Measurements from ENCODE around the gene DACT1.

Gene DACT1

GRCh38 chr14:58637040-58637390, 747 bp upstream of the DACT1 start:
- peak; percentile 6 for DNase-seq (ENCODE audit: low spot score)

- peak; percentile 17 for DNase-seq (ENCODE audit: low spot score)
These were observed 752 bp downstream of the DACT1 start for GRCh38 chr14:58638231-58639197.

- no peak for DNase-seq (ENCODE audit: low spot score)
These were observed 1.4 kb downstream of the DACT1 start for GRCh38 chr14:58639198-58639565.

GRCh38 chr14:58639842-58640484, 2.2 kb downstream of the DACT1 start:
- no peak for DNase-seq (ENCODE audit: low spot score)

- DNase-seq (ENCODE audit: low spot score): no peak
These were observed 3.2 kb downstream of the DACT1 start for GRCh38 chr14:58640959-58641358.

- no peak for DNase-seq (ENCODE audit: low spot score)
These were observed 3.7 kb downstream of the DACT1 start for GRCh38 chr14:58641509-58641908.

GRCh38 chr14:58643366-58643765, 5.6 kb downstream of the DACT1 start:
- DNase-seq (ENCODE audit: low spot score): no peak

- DNase-seq (ENCODE audit: low spot score): no peak
These were observed 7.9 kb downstream of the DACT1 start for GRCh38 chr14:58645641-58646040.

DNA sequence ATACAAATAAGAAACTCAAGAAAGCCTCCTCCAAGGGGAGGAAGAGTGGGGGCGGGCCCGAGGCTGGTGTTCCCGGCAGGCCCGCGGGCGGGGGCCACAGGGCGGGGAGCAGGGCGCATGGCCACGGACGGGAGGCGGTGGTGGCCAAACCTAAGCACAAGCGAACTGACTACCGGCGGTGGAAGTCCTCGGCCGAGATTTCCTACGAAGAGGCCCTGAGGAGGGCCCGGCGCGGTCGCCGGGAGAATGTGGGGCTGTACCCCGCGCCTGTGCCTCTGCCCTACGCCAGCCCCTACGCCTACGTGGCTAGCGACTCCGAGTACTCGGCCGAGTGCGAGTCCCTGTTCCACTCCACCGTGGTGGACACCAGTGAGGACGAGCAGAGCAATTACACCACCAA, 8.7 kb downstream of the DACT1 start:
- DNase-seq (ENCODE audit: low spot score): no peak

DNA sequence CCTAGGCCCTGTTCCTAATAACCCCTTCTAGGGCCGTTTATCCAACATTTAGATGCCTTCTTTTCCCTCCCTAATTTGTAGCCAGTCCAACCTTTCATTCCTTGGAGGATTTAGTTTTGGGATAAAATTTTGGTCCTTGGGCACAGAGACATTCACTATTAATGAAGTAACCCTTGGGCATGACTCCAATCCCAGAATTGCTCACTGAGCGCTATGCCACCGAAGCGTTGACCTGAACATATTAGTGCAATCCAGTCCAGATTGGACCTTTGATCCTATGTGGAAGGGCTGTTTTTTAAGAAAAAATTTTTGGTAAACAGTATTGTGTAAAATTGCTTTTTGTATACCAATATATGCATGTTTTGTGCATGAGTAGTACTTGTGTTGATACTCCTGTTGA, 10.0 kb downstream of the DACT1 start:
- DNase-seq (ENCODE audit: low spot score): no peak

GRCh38 chr14:58650857-58651256, 13.1 kb downstream of the DACT1 start:
- no peak for DNase-seq (ENCODE audit: low spot score)

- DNase-seq (ENCODE audit: low spot score): no peak
These were observed 19.1 kb downstream of the DACT1 start for GRCh38 chr14:58656671-58657411.

DNA sequence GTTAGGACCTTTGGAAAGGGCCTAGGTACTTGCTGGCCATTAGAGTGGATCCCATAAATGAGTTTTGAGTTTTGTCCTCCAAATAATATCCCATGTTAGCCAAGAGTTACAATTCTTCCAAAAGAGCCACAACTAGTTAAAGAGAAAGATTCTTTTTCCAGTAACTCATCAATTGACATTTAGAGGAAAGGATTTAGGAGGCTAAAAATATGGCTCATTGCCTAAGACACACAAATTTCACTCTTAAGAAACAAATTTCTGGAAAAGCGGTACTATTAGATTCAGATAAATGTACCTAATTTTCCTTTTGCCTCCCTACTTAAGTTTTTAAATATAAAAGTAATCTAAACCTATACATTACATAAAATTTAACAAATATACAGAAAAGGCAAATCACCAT, 21.3 kb downstream of the DACT1 start:
- no peak for DNase-seq (ENCODE audit: low spot score)

DNA sequence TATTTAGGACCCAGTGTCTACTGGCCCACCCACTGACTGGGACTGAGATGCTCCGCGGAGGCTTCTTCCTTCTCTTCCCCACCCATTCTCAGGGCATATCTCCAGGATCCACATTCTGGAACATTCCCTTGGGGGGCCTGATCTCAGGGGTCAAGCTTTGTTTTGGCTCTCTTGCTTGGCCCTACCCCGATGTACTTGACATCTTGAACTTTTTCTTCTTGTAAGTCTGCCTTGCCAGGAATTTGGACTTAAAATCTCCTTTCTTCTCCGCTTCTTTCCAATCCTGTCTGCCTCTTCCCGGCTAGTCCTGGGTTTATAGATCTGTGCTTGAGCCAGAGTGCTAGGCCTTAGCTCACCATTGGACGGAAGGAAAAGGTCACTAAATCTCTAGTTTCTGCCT, 22.1 kb downstream of the DACT1 start:
- DNase-seq (ENCODE audit: low spot score): no peak

GRCh38 chr14:58660407-58660806, 22.6 kb downstream of the DACT1 start:
- no peak for DNase-seq (ENCODE audit: low spot score)

GRCh38 chr14:58662018-58662417, 24.3 kb downstream of the DACT1 start:
- DNase-seq (ENCODE audit: low spot score): no peak

DNA sequence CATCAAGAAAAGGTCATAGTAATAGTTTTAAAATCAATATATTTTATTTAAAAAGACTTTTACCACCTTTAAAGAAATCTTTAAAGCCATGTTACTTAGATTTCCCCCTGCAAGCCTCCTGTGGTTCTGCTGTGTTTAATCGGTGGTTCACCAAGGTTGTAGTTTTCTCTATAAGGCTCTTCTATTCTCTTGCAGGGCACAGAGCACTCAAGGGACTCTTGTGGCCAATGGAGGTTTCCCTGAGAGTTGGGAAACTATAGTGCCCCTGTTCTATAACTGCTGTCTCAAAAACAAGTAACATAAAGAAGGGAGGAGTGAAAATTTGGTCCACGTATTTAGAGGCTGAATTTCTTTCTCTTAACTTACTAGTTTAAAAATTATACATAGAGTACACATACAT, 25.0 kb downstream of the DACT1 start:
- DNase-seq (ENCODE audit: low spot score): no peak

- DNase-seq (ENCODE audit: low spot score): no peak
These were observed 25.8 kb downstream of the DACT1 start for GRCh38 chr14:58663494-58664111.

DNA sequence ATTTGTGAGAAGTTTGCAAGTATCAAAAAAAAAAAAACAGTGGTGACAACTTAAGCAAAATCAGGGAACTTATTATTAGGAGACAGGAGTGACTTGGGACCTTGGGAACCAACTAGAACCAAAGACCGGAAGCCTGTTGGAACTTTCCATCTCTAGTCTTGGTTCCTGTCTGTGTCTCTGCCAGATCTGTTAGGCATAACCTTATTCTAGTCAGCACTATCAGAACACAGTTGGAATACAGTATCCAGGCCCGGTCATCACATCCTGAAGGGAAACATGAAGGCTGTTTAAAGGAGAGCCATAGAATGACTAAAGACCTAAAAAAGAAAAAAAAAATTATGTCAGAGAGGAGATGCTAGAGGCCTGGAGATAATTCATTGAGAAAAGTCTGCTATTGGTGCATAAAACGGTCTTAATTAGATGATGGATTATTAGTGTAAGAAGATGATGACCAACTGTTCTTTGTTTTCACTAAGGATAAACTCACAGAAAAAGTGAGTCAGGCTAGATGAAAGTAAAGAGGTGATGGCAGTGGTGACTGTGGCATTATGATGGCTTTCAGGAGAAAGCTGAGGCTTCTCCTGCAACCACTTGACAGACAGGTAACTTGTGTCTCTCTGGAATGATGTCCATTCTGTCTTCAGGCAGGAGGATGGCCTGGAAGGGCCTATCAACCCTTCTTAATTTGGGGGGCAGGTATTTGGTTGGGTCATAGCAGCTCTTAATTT, 28.2 kb downstream of the DACT1 start:
- DNase-seq (ENCODE audit: low spot score): no peak

DNA sequence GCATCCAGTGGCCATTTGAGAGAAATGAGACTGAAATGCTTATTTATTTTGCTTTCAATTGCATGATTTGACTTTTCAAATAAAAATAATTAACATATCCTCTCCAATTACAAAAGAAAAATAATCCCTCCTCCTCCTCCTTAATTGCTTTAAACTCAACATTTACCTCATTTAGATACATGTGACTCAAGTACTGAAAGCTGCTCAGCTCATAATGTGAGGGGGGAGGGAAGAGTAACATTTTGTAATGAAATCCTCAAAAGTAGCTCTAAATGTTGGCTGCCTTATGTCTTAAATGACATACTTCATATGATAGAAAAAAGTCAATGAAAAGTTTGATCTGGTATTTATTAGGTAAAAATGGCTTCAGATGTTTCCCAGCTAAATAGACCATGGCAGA, 29.0 kb downstream of the DACT1 start:
- DNase-seq (ENCODE audit: low spot score): no peak

DNA sequence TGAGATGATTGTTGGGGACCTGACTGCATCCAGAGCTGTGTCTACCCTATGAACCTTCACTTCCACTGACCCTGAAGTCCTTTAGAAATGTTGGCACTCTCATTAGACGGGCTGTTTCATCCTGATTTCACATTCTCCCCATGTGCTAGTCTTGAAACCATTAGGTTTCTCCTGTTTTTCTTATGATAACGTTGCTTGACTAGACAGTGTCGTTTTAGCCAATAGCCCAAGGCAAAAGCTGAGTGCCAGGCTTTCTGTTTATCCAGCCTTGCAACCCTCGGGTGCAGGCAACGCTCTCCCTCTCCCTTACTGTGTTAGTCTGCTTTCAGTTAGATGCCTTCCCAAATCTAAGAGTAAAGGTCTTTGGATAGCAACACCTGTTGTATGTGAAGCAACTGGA, 30.1 kb downstream of the DACT1 start:
- DNase-seq (ENCODE audit: low spot score): no peak
